ENCODE measurements around the gene ZBTB14.

DNA sequence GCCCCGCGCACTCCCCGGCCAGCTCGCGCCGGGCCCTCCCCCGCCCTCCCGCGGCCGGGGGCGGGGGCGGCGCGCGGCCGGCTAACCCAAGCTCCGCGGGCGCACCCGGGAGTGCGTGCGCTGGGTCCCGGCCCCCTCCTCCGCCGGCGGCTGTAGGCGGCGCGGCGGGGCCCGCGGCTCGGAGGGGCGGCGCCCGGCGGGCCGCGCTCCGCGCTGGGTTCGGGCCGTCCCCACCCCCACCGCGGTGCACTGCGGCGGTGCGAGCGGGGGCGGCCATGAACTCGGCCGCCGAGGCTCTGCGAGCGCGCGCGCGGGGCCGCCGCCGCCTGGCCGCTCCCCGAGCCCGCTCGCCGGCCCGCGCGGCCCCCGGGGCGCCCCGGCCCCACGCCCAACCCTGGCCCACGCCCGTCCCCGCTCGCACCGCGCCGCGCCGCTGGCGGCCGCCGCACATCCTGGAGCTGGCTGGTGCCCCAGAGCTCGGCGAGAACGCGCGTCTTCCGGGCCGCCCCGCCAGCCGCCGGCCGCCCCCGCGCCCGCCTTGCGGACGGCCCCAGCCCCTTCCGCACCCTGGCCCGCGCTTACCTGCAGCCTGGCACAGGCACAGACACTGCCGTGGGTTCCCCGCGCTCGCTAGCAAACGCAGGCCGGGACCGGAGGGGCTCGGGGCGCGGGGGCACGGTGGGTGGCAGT, at the start of gene ZBTB14:
- TF ChIP-seq, protein P1, sequence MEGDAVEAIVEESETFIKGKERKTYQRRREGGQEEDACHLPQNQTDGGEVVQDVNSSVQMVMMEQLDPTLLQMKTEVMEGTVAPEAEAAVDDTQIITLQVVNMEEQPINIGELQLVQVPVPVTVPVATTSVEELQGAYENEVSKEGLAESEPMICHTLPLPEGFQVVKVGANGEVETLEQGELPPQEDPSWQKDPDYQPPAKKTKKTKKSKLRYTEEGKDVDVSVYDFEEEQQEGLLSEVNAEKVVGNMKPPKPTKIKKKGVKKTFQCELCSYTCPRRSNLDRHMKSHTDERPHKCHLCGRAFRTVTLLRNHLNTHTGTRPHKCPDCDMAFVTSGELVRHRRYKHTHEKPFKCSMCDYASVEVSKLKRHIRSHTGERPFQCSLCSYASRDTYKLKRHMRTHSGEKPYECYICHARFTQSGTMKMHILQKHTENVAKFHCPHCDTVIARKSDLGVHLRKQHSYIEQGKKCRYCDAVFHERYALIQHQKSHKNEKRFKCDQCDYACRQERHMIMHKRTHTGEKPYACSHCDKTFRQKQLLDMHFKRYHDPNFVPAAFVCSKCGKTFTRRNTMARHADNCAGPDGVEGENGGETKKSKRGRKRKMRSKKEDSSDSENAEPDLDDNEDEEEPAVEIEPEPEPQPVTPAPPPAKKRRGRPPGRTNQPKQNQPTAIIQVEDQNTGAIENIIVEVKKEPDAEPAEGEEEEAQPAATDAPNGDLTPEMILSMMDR (IDR thresholded peaks at IDR 0.05): no peak
- TF ChIP-seq POLR2AphosphoS5 (IDR thresholded peaks at IDR 0.05): no peak
- no peak for TF ChIP-seq POLR2A (IDR thresholded peaks at IDR 0.05; ENCODE audit: low read depth)
- TF ChIP-seq EP300 (IDR thresholded peaks at IDR 0.05): no peak
